ENCODE results near the gene RNPEP.
"Not testable (repeated sequence)": the region's sequence is repeated elsewhere in the genome, so short reads cannot be mapped to it uniquely, and the experiment has no call there.

The RNPEP gene

GRCh38 chr1:201982623-201983379 is at the start of gene RNPEP:
RNPEP (plus strand) TSS chr1:201982648; CDS start chr1:201982667, 19 bp downstream.
- DNase-seq = peak; percentile 89

- no peak for DNase-seq
These were observed 48.5 kb upstream of the RNPEP start for GRCh38 chr1:201933840-201934430.

GRCh38 chr1:201937624-201938213 is 44.7 kb upstream of the RNPEP start:
- DNase-seq = no peak

GRCh38 chr1:201938440-201939035 is 43.9 kb upstream of the RNPEP start:
- no peak for DNase-seq

- no peak for DNase-seq
These were observed 43.3 kb upstream of the RNPEP start for GRCh38 chr1:201939148-201939547.

GRCh38 chr1:201939574-201939973 is 42.9 kb upstream of the RNPEP start:
- no peak for DNase-seq

GRCh38 chr1:201940316-201940715 is 42.1 kb upstream of the RNPEP start:
- not testable (repeated sequence) for DNase-seq

GRCh38 chr1:201941420-201942128 is 40.9 kb upstream of the RNPEP start:
- peak; percentile 65 for DNase-seq

GRCh38 chr1:201942129-201942495 is 40.3 kb upstream of the RNPEP start:
- no peak for DNase-seq

GRCh38 chr1:201944002-201944401 is 38.4 kb upstream of the RNPEP start:
- no peak for DNase-seq

- no peak for DNase-seq
These were observed 37.8 kb upstream of the RNPEP start for GRCh38 chr1:201944639-201945038.

- DNase-seq = no peak
These were observed 37.3 kb upstream of the RNPEP start for GRCh38 chr1:201945157-201945556.

- no peak for DNase-seq
These were observed 36.6 kb upstream of the RNPEP start for GRCh38 chr1:201945863-201946223.

- peak; percentile 88 for DNase-seq
These were observed 36.1 kb upstream of the RNPEP start, which contains the start of gene LMOD1 for GRCh38 chr1:201946224-201946908. LMOD1 (minus strand) TSS chr1:201946548; CDS start chr1:201946340, 208 bp downstream.

GRCh38 chr1:201947697-201948008 is 34.8 kb upstream of the RNPEP start:
- no peak for DNase-seq

GRCh38 chr1:201949491-201949890 is 33.0 kb upstream of the RNPEP start:
- DNase-seq = peak; percentile 85

GRCh38 chr1:201954263-201955008 is 28.0 kb upstream of the RNPEP start:
- DNase-seq = no peak

- DNase-seq = peak; percentile 99
These were observed 27.3 kb upstream of the RNPEP start, which contains the start of gene TIMM17A for GRCh38 chr1:201955009-201955728. TIMM17A (plus strand) TSS chr1:201955503; CDS start chr1:201955527, 24 bp downstream.

GRCh38 chr1:201955729-201956143 is 26.7 kb upstream of the RNPEP start:
- DNase-seq = peak; percentile 68

- DNase-seq = no peak
These were observed 24.1 kb upstream of the RNPEP start for GRCh38 chr1:201958348-201958747.

GRCh38 chr1:201962382-201962781 is 20.1 kb upstream of the RNPEP start:
- DNase-seq = not testable (repeated sequence)
